ENCODE measurements around the gene VWA3B. TPM values are rescaled to one million over a fixed set of nuclear protein-coding genes. Genes with fewer than 3 reads are reported as not detected.

VWA3B gene
- total and polyA plus RNA-seq, 2 of the 4 experiments (the other 2 are of a cell fraction): not detected

GRCh38 chr2:98118852-98119251 is 31.9 kb downstream of the VWA3B start:
- H2BK20ac ChIP-seq (ENCODE audit: low read depth, low read length): no peak overlapping the region
- DNase-seq (no peak), ATAC-seq (ENCODE audit: low read depth) (no peak)
- H3K4me1 ChIP-seq (ENCODE audit: control insufficient read depth, insufficient read depth, low read length): no peaks in the 10 kb centered on the region
- H3K4me3 ChIP-seq (ENCODE audit: insufficient read depth, low read depth, low read length): no peak overlapping the region
- in situ Hi-C loops (cut with MboI; ENCODE audit: low sequenced_read_pairs) (no loop called here), dilution Hi-C loops (cut with HindIII; ENCODE audit: low sequenced_read_pairs, unreplicated experiment) (no loop called here), intact Hi-C loops (cut with micrococcal nuclease) (no loop called here)
- no peak overlapping the region for H3K23ac ChIP-seq (ENCODE audit: low read depth, low read length)
- WGBS, 2 experiments (ENCODE audit: extremely low coverage in 2 of 2, insufficient read length in 1 of 2): no CpG with 5 or more reads among the region's 2 CpGs
- H3K9me3 ChIP-seq (ENCODE audit: control insufficient read depth, insufficient read depth, low read length): no peaks in the 10 kb centered on the region
- no peak overlapping the region for H3K4ac ChIP-seq (ENCODE audit: low read depth, low read length)
- H3K27me3 ChIP-seq (ENCODE audit: control insufficient read depth, insufficient read depth, low read length): peaks cover 32% of the 10 kb centered on the region
- ChIA-PET POLR2A (ENCODE audit: unreplicated experiment) (no interaction called here), CTCF (no interaction called here)
- no peak overlapping the region for H2AK9ac ChIP-seq (replicated peaks; ENCODE audit: low read depth, low read length, poor library complexity)
- no peaks in the 10 kb centered on the region for H3K36me3 ChIP-seq (ENCODE audit: control insufficient read depth, insufficient read depth, low read length)
- H3K79me1 ChIP-seq (ENCODE audit: low read depth in 1 of 2, low read length in 2 of 2): no peaks in the 10 kb centered on the region
- no peak overlapping the region for H4K8ac ChIP-seq (ENCODE audit: low read depth in 2 of 2, low read length in 2 of 2)
- H3K4me2 ChIP-seq (ENCODE audit: low read depth, low read length): no peak overlapping the region
- TF ChIP-seq FOS (IDR thresholded peaks at IDR 0.05; ENCODE audit: low read depth, low read length): no peak
- no peak for TF ChIP-seq CHD1 (IDR thresholded peaks at IDR 0.05; ENCODE audit: low read depth, low read length)
- TF ChIP-seq CTCF (conservative IDR thresholded peaks at IDR 0.05; ENCODE audit: low read depth, low read length): no peak
- no peak for TF ChIP-seq MAZ (IDR thresholded peaks at IDR 0.05; ENCODE audit: borderline replicate concordance, low read depth, low read length)
- TF ChIP-seq ELK1 (IDR thresholded peaks at IDR 0.05; ENCODE audit: borderline replicate concordance, low read depth, low read length): no peak
- no peak for TF ChIP-seq CEBPB (IDR thresholded peaks at IDR 0.05; ENCODE audit: low read depth, low read length)
- no peak for TF ChIP-seq MAFK (IDR thresholded peaks at IDR 0.05; ENCODE audit: low read depth, low read length)
- no peak for TF ChIP-seq SMC3 (IDR thresholded peaks at IDR 0.05; ENCODE audit: low read depth, low read length)
- H2AFZ ChIP-seq (replicated peaks; ENCODE audit: low read length, poor library complexity): no peak overlapping the region
- no peaks in the 10 kb centered on the region for H4K20me1 ChIP-seq (ENCODE audit: insufficient read depth, low read length)
- no peak overlapping the region for H3K18ac ChIP-seq (ENCODE audit: low read depth, low read length)
- H2BK120ac ChIP-seq (ENCODE audit: low read depth, low read length): no peak overlapping the region
- no peak overlapping the region for H3K9ac ChIP-seq (ENCODE audit: low read depth, low read length)
- no peak overlapping the region for H3K14ac ChIP-seq (replicated peaks; ENCODE audit: low read depth, low read length)
- no peak overlapping the region for H3K27ac ChIP-seq (ENCODE audit: insufficient read depth, low read length)
- no peak overlapping the region for H2BK5ac ChIP-seq (ENCODE audit: low read depth, low read length, poor library complexity, severe bottlenecking)
- no peak overlapping the region for H2BK15ac ChIP-seq (ENCODE audit: low read depth, low read length)
- H4K91ac ChIP-seq (ENCODE audit: insufficient read depth, low read depth, low read length): no peak overlapping the region
- no peak overlapping the region for H3K56ac ChIP-seq (ENCODE audit: extremely low read depth, insufficient read depth, low read length)
- H4K5ac ChIP-seq (ENCODE audit: low read depth, low read length): no peak overlapping the region
- no peak overlapping the region for H2AK5ac ChIP-seq (ENCODE audit: low read depth, low read length)
- BruUV-seq (replicated peaks): no TSS peak
- no peaks in the 10 kb centered on the region for H3K9me1 ChIP-seq (ENCODE audit: insufficient read depth, low read length)

All from IMR-90 (cell line).